Colonic mucosa (tissue), 4 donors: Measurements from ENCODE around the gene PGM2. TPM values are rescaled to one million over a fixed set of nuclear protein-coding genes. Genes with fewer than 3 reads are reported as not detected.

ENCODE experiments used
- DNase-seq: peaks from one replicate; pipeline ENCODE4 v3.0.0-alpha.2; 2020
- H3K27ac ChIP-seq: fragments of 200-600 bp; one replicate; pipeline ENCODE4 v1.8.0; 2021
- H3K27me3 ChIP-seq: fragments of 200-600 bp; one replicate; pipeline ENCODE4 v1.8.0; 2021
- H3K36me3 ChIP-seq: fragments of 200-600 bp; one replicate; pipeline ENCODE4 v1.8.0; 2021
- H3K4me1 ChIP-seq: fragments of 200-600 bp; one replicate; pipeline ENCODE4 v1.8.0; 2021; ENCODE audit warnings: mild to moderate bottlenecking
- H3K4me3 ChIP-seq: fragments of 200-600 bp; one replicate; pipeline ENCODE4 v1.8.0; 2021
- H3K9ac ChIP-seq, 2 donors: one replicate each; pipeline ENCODE4 v1.7.0; 2013; ENCODE audit warnings: control low read depth in 2 of 2, low read depth in 2 of 2, low read length in 2 of 2
- H3K9me3 ChIP-seq: fragments of 200-600 bp; one replicate; pipeline ENCODE4 v1.8.0; 2021
- CTCF ChIP-seq: fragments of 200-600 bp; IDR thresholded peaks from one replicate; pipeline ENCODE4 v1.8.0; 2022; ENCODE audit warnings: antibody characterized with exemption, mild to moderate bottlenecking
- intact Hi-C: fragments of 100-400 bp; cut with DNase I; formaldehyde crosslinking; loops from one replicate; pipeline ENCODE4 v1.14.1; 2022
- total RNA-seq, 2 donors: library from RNA; stranded (reverse); fragmentation: NEBNext Ultra II Directional in 1 of 2; extraction: Animal tissue kit (Norgen Biotek cat#: 25700) in 1 of 2; gene quantifications; one replicate each; pipeline ENCODE4 v1.2.1, GENCODE V29; 2021
- donor health status: healthy.
- donor health status: DM: no; HTN: no; CAD: no.
- donor health status: DM: no; HTN: no; CAD: no.

PGM2 gene
- total RNA-seq, 2 donors from 2014 or later: 32.6 to 37.2 TPM

- no peaks in the 10 kb centered on the region for H3K9me3 ChIP-seq
- H3K4me3 ChIP-seq: no peak overlapping the region
- intact Hi-C loops: no loop called here
- H3K27me3 ChIP-seq: no peaks in the 10 kb centered on the region
- no peak for TF ChIP-seq CTCF
- H3K4me1 ChIP-seq: no peaks in the 10 kb centered on the region
- no peak for DNase-seq
- H3K27ac ChIP-seq: no peak overlapping the region
- no peak overlapping the region for H3K9ac ChIP-seq
- no peaks in the 10 kb centered on the region for H3K36me3 ChIP-seq
These were observed 9.3 kb downstream of the PGM2 start for GRCh38 chr4:37835806-37836205.

GRCh38 chr4:37836274-37836673 is 9.8 kb downstream of the PGM2 start:
- H3K9me3 ChIP-seq: no peaks in the 10 kb centered on the region
- no peaks in the 10 kb centered on the region for H3K4me1 ChIP-seq
- no peak overlapping the region for H3K9ac ChIP-seq
- H3K36me3 ChIP-seq: peaks cover under 1% of the 10 kb centered on the region
- H3K27me3 ChIP-seq: no peaks in the 10 kb centered on the region
- intact Hi-C loops: no loop called here
- no peak overlapping the region for H3K4me3 ChIP-seq
- TF ChIP-seq CTCF: no peak
- no peak for DNase-seq
- H3K27ac ChIP-seq: no peak overlapping the region

- no peak overlapping the region for H3K9ac ChIP-seq
- no peak for TF ChIP-seq CTCF
- intact Hi-C loops: no loop called here
- DNase-seq: no peak
- H3K4me1 ChIP-seq: no peaks in the 10 kb centered on the region
- H3K27me3 ChIP-seq: no peaks in the 10 kb centered on the region
- no peak overlapping the region for H3K27ac ChIP-seq
- H3K4me3 ChIP-seq: no peak overlapping the region
- peaks cover 5% of the 10 kb centered on the region for H3K36me3 ChIP-seq
- no peaks in the 10 kb centered on the region for H3K9me3 ChIP-seq
These were observed 10.5 kb downstream of the PGM2 start for GRCh38 chr4:37836838-37837440.

GRCh38 chr4:37837446-37837845 is 11.0 kb downstream of the PGM2 start:
- Histone ChIP-seq H3K4me1 (no peaks in the 10 kb centered on the region), H3K4me3 (no peak overlapping the region), H3K27me3 (no peaks in the 10 kb centered on the region), H3K9ac (no peak overlapping the region), H3K9me3 (no peaks in the 10 kb centered on the region), H3K36me3 (peaks cover 5% of the 10 kb centered on the region), H3K27ac (no peak overlapping the region)
- TF ChIP-seq CTCF: no peak
- intact Hi-C loops: no loop called here
- DNase-seq: no peak

GRCh38 chr4:37839426-37839825 is 12.9 kb downstream of the PGM2 start:
- Histone ChIP-seq H3K9ac (no peak overlapping the region), H3K36me3 (peaks cover 5% of the 10 kb centered on the region), H3K4me3 (no peak overlapping the region), H3K27me3 (no peaks in the 10 kb centered on the region), H3K9me3 (no peaks in the 10 kb centered on the region), H3K4me1 (no peaks in the 10 kb centered on the region), H3K27ac (no peak overlapping the region)
- intact Hi-C loops: no loop called here
- TF ChIP-seq CTCF: no peak
- DNase-seq: no peak
